Measurements from ENCODE around the gene AP1G2. TPM values are rescaled to one million over a fixed set of nuclear protein-coding genes. Genes with fewer than 3 reads are reported as not detected.

AP1G2 gene
- total RNA-seq, 1 experiment from 2014 or later = 69.7 TPM

GRCh38 chr14:23578560-23579310 lies 11.1 kb upstream of the AP1G2 start, which contains the start of gene JPH4:
Gene JPH4, minus strand, starts transcription at chr14:23578790. Its CDS starts 1,337 bp downstream, at chr14:23577453.
- Histone ChIP-seq H3K27ac (ENCODE audit: low read length) (no peak within 1 kb of the TSS), H3K4me2 (ENCODE audit: low read length) (no peak within 1 kb of the TSS), H3K79me2 (ENCODE audit: low read length) (no peaks in the 10 kb centered on the region), H3K9ac (ENCODE audit: low read length) (no peak within 1 kb of the TSS), H3F3A (ENCODE audit: low read length, unreplicated experiment) (no peaks in the 10 kb centered on the region), H3K9me2 (replicated peaks; ENCODE audit: low read length) (no peaks in the 10 kb centered on the region), H3K27me3 (ENCODE audit: low read length) (peaks cover 30% of the 10 kb centered on the region), H4K20me1 (ENCODE audit: low read length) (no peaks in the 10 kb centered on the region), H3K4me3 (ENCODE audit: low read length) (no peak within 1 kb of the TSS), H3K4me1 (ENCODE audit: insufficient read depth, low read length) (no peaks in the 10 kb centered on the region), H3K9me3 (ENCODE audit: low read length) (no peaks in the 10 kb centered on the region), H2AFZ (ENCODE audit: low read length) (no peak within 1 kb of the TSS), H3K36me3 (ENCODE audit: low read depth, low read length) (no peaks in the 10 kb centered on the region)
- no TSS peak for BruUV-seq (replicated peaks)
- TF ChIP-seq CTCF (conservative IDR thresholded peaks at IDR 0.05; ENCODE audit: low read depth, low read length) = no peak
- no peak for TF ChIP-seq EZH2phosphoT487 (IDR thresholded peaks at IDR 0.05; ENCODE audit: borderline replicate concordance, low read length)
- ATAC-seq (no peak), DNase-seq (no peak)
- ChIA-PET POLR2A (ENCODE audit: unreplicated experiment) (no interaction called here), CTCF (no interaction called here)
- intact Hi-C loops (cut with micrococcal nuclease) = no loop called here

- Histone ChIP-seq H3K27me3 (ENCODE audit: low read length) (peaks cover 30% of the 10 kb centered on the region), H3K36me3 (ENCODE audit: low read depth, low read length) (no peaks in the 10 kb centered on the region), H2AFZ (ENCODE audit: low read length) (no peak overlapping the region), H3K9ac (ENCODE audit: low read length) (no peak overlapping the region), H3F3A (ENCODE audit: low read length, unreplicated experiment) (no peaks in the 10 kb centered on the region), H3K4me2 (ENCODE audit: low read length) (no peak overlapping the region), H3K27ac (ENCODE audit: low read length) (no peak overlapping the region), H3K4me3 (ENCODE audit: low read length) (no peak overlapping the region), H3K79me2 (ENCODE audit: low read length) (no peaks in the 10 kb centered on the region), H3K9me2 (replicated peaks; ENCODE audit: low read length) (no peaks in the 10 kb centered on the region), H4K20me1 (ENCODE audit: low read length) (no peaks in the 10 kb centered on the region), H3K9me3 (ENCODE audit: low read length) (no peaks in the 10 kb centered on the region), H3K4me1 (ENCODE audit: insufficient read depth, low read length) (no peaks in the 10 kb centered on the region)
- BruUV-seq (replicated peaks) = no TSS peak
- TF ChIP-seq EZH2 (IDR thresholded peaks at IDR 0.05; ENCODE audit: low read length, unreplicated experiment) = no peak
- no peak for TF ChIP-seq CTCF (conservative IDR thresholded peaks at IDR 0.05; ENCODE audit: low read depth, low read length)
- TF ChIP-seq EZH2phosphoT487 (IDR thresholded peaks at IDR 0.05; ENCODE audit: borderline replicate concordance, low read length) = no peak
- intact Hi-C loops (cut with micrococcal nuclease) = no loop called here
- POLR2A ChIA-PET (ENCODE audit: unreplicated experiment) = no interaction called here
- CTCF ChIA-PET = no interaction called here
- DNase-seq (no peak), ATAC-seq (no peak)
Measured at GRCh38 chr14:23577710-23578392, 10.3 kb upstream of the AP1G2 start.

All from PC-3 (cell line).